ENCODE data around the gene PARP6. TPM values are rescaled to one million over a fixed set of nuclear protein-coding genes. Genes with fewer than 3 reads are reported as not detected.

PARP6 gene
- total and polyA plus RNA-seq, 2 of the 8 experiments (the other 6 are each of a cell fraction or from before 2014, with no cell fraction given) = 39.8 to 45.3 TPM

DNA sequence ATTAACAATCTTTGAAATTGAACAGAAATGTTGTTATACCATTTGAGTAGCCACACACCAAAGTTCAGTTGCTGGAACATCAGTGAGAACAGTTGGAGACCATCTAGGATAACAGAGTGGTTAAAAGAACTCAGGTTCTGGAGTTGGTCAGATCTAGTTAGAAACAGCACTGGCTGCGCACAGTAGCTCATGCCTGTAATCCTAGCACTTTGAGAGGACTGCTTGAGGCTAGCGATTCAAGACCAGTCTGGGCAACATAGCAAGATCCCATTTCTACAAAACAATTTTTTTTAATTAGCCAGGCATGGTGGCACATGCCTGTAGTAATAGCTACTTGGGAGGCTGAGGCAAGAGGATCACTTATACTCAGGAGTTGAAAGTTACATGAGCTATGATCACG lies 33.8 kb downstream of the PARP6 start (continued):
- TF ChIP-seq RFX5 (IDR thresholded peaks at IDR 0.05; ENCODE audit: borderline replicate concordance, low read depth, low read length) = no peak
- no peak for TF ChIP-seq ZNF274 (IDR thresholded peaks at IDR 0.05; ENCODE audit: borderline replicate concordance, extremely low read depth, low read length)
- TF ChIP-seq, protein P1, sequence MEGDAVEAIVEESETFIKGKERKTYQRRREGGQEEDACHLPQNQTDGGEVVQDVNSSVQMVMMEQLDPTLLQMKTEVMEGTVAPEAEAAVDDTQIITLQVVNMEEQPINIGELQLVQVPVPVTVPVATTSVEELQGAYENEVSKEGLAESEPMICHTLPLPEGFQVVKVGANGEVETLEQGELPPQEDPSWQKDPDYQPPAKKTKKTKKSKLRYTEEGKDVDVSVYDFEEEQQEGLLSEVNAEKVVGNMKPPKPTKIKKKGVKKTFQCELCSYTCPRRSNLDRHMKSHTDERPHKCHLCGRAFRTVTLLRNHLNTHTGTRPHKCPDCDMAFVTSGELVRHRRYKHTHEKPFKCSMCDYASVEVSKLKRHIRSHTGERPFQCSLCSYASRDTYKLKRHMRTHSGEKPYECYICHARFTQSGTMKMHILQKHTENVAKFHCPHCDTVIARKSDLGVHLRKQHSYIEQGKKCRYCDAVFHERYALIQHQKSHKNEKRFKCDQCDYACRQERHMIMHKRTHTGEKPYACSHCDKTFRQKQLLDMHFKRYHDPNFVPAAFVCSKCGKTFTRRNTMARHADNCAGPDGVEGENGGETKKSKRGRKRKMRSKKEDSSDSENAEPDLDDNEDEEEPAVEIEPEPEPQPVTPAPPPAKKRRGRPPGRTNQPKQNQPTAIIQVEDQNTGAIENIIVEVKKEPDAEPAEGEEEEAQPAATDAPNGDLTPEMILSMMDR (IDR thresholded peaks at IDR 0.05; ENCODE audit: control extremely low read depth in 1 of 3, insufficient read depth in 1 of 3, low read depth in 1 of 3, low read length in 3 of 3) = no peak
- TF ChIP-seq JUN (IDR thresholded peaks at IDR 0.05; ENCODE audit: low read depth, low read length) = no peak
- no peak for TF ChIP-seq BACH1 (IDR thresholded peaks at IDR 0.05; ENCODE audit: low read length)

All from H1 (cell line).